Cardiac muscle cell (in vitro differentiated cells and primary cell): Measurements from ENCODE around the gene SNX14. TPM values are rescaled to one million over a fixed set of nuclear protein-coding genes. Genes with fewer than 3 reads are reported as not detected.
"Not testable (repeated sequence)": the region's sequence is repeated elsewhere in the genome, so short reads cannot be mapped to it uniquely, and the experiment has no call there.

ENCODE experiments used
- DNase-seq, 2 donors: peaks; one replicate each; pipeline versions ENCODE4 v3.0.0 to v3.0.0-alpha.2; 2010 to 2017; ENCODE audit warnings: low read depth in 1 of 2, low spot score in 1 of 2
- H3K27ac ChIP-seq: fragments of 200-600 bp; sonication (generic); 2 replicates; pipeline ENCODE4 v1.5.1; 2016
- H3K27me3 ChIP-seq: fragments of 200-600 bp; sonication (generic); 2 replicates; pipeline ENCODE4 v1.6.0; 2016; ENCODE audit warnings: control low read depth
- H3K36me3 ChIP-seq: fragments of 200-600 bp; sonication (generic); 2 replicates; pipeline ENCODE4 v1.5.1; 2016; ENCODE audit warnings: control low read depth
- H3K4me1 ChIP-seq: fragments of 200-600 bp; sonication (generic); 2 replicates; pipeline ENCODE4 v1.8.1; 2017; ENCODE audit warnings: low read depth, mild to moderate bottlenecking, mixed run types
- H3K4me3 ChIP-seq: fragments of 200-600 bp; sonication (generic); 2 replicates; pipeline ENCODE4 v1.5.1; 2016; ENCODE audit warnings: mild to moderate bottlenecking
- H3K9me3 ChIP-seq: fragments of 200-600 bp; sonication (generic); 2 replicates; pipeline ENCODE4 v1.5.1; 2017; ENCODE audit warnings: low read depth, mild to moderate bottlenecking, control low read depth
- CTCF ChIP-seq: IDR thresholded peaks from 2 replicates; pipeline ENCODE4 v1.5.1; 2012; ENCODE audit warnings: low read depth, mild to moderate bottlenecking, low read length
- polyA plus RNA-seq: library from polyadenylated mRNA; unstranded; fragments of >200 nt; fragmentation: Nextera tagmentation; extraction: Ambion mirVana; gene quantifications from 2 replicates; pipeline ENCODE4 v1.2.1, GENCODE V29; 2016
- total RNA-seq: library from RNA; depleted of rRNA; stranded (reverse); fragments of >200 nt; gene quantifications from 2 replicates; pipeline ENCODE4 v1.2.3, GENCODE V29; 2016

Gene SNX14
- total and polyA plus RNA-seq, 2 experiments from 2014 or later = 53.8 to 103 TPM

- H3K27me3 ChIP-seq = no peaks in the 10 kb centered on the region
- no peaks in the 10 kb centered on the region for H3K9me3 ChIP-seq
- no peak for TF ChIP-seq CTCF
- no peaks in the 10 kb centered on the region for H3K36me3 ChIP-seq
- DNase-seq = peak in 1 of 2 donors; percentile 56
- peak overlapping the region; percentile 92 for H3K27ac ChIP-seq
- peak overlapping the region; percentile 76 for H3K4me3 ChIP-seq
- no peaks in the 10 kb centered on the region for H3K4me1 ChIP-seq
Measured at GRCh38 chr6:85594197-85594930, 706 bp upstream of the SNX14 start.

GRCh38 chr6:85592033-85592432, 1.6 kb downstream of the SNX14 start:
- no peak for TF ChIP-seq CTCF
- H3K36me3 ChIP-seq = no peaks in the 10 kb centered on the region
- no peak for DNase-seq
- H3K9me3 ChIP-seq = no peaks in the 10 kb centered on the region
- H3K4me3 ChIP-seq = no peak overlapping the region
- no peaks in the 10 kb centered on the region for H3K27me3 ChIP-seq
- H3K27ac ChIP-seq = no peak overlapping the region
- H3K4me1 ChIP-seq = no peaks in the 10 kb centered on the region

- H3K4me3 ChIP-seq = no peak overlapping the region
- H3K9me3 ChIP-seq = no peaks in the 10 kb centered on the region
- DNase-seq = no peak
- H3K36me3 ChIP-seq = no peaks in the 10 kb centered on the region
- TF ChIP-seq CTCF = no peak
- H3K27me3 ChIP-seq = no peaks in the 10 kb centered on the region
- no peaks in the 10 kb centered on the region for H3K4me1 ChIP-seq
- H3K27ac ChIP-seq = no peak overlapping the region
Measured at GRCh38 chr6:85591207-85591606, 2.5 kb downstream of the SNX14 start.

GRCh38 chr6:85585741-85586140, 7.9 kb downstream of the SNX14 start:
- Histone ChIP-seq H3K36me3 (no peaks in the 10 kb centered on the region), H3K9me3 (no peaks in the 10 kb centered on the region), H3K4me3 (no peak overlapping the region), H3K27ac (no peak overlapping the region), H3K4me1 (no peaks in the 10 kb centered on the region), H3K27me3 (no peaks in the 10 kb centered on the region)
- DNase-seq = peak in 1 of 2 donors; percentile 39
- no peak for TF ChIP-seq CTCF

- not testable (repeated sequence) for DNase-seq, H3K4me1 ChIP-seq, H3K27ac ChIP-seq, H3K4me3 ChIP-seq, H3K27me3 ChIP-seq, H3K9me3 ChIP-seq, H3K36me3 ChIP-seq
Measured at GRCh38 chr6:85582832-85583231, 10.8 kb downstream of the SNX14 start.

- H3K36me3 ChIP-seq = no peaks in the 10 kb centered on the region
- no peaks in the 10 kb centered on the region for H3K9me3 ChIP-seq
- H3K27ac ChIP-seq = no peak overlapping the region
- H3K4me3 ChIP-seq = no peak overlapping the region
- H3K4me1 ChIP-seq = peaks cover 4% of the 10 kb centered on the region
- no peaks in the 10 kb centered on the region for H3K27me3 ChIP-seq
- TF ChIP-seq CTCF = no peak
- DNase-seq = no peak
Measured at GRCh38 chr6:85581572-85581971, 12.1 kb downstream of the SNX14 start.
